Ectodermal cell (in vitro differentiated cells): Measurements from ENCODE around the gene KCNQ2.

Source experiments
- H3K27ac ChIP-seq: 2 replicates; pipeline ENCODE4 v1.7.0; 2013; ENCODE audit warnings: mild to moderate bottlenecking, low read depth, low read length; ENCODE audit not compliant: insufficient read depth, poor library complexity, severe bottlenecking
- H3K27me3 ChIP-seq: 2 replicates; pipeline ENCODE4 v1.7.0; 2013; ENCODE audit warnings: mild to moderate bottlenecking, low read length; ENCODE audit not compliant: insufficient read depth, control insufficient read depth, poor library complexity, severe bottlenecking
- H3K36me3 ChIP-seq: one replicate; pipeline ENCODE4 v1.7.0; 2013; ENCODE audit warnings: low read length; ENCODE audit not compliant: control insufficient read depth, insufficient read depth
- H3K4me1 ChIP-seq: one replicate; pipeline ENCODE4 v1.7.0; 2013; ENCODE audit warnings: low read length; ENCODE audit not compliant: control insufficient read depth, insufficient read depth
- H3K4me3 ChIP-seq: 2 replicates; pipeline ENCODE4 v1.7.0; 2013; ENCODE audit warnings: low read depth, low read length, control low read depth; ENCODE audit not compliant: insufficient read depth
- H3K9me3 ChIP-seq: 2 replicates; pipeline ENCODE4 v1.7.0; 2013; ENCODE audit warnings: mild to moderate bottlenecking, low read length, moderate library complexity; ENCODE audit not compliant: control insufficient read depth
- WGBS, 2 experiments: methylation state at CpG; one replicate each; pipeline ENCODE4 v1.1.7; 2013; ENCODE audit warnings: missing lambda C conversion rate in 2 of 2; 5-methylcytosine and 5-hydroxymethylcytosine counted together

The KCNQ2 gene

GRCh38 chr20:63361519-63362435 lies 110.7 kb downstream of the KCNQ2 start:
- WGBS, 2 experiments: 10 to 11% methylated on average over 50 of the region's 50 CpGs
- Histone ChIP-seq H3K4me3 (no peak overlapping the region), H3K9me3 (no peaks in the 10 kb centered on the region), H3K36me3 (no peaks in the 10 kb centered on the region), H3K27me3 (peaks cover 33% of the 10 kb centered on the region), H3K27ac (no peak overlapping the region), H3K4me1 (peaks cover 34% of the 10 kb centered on the region)

DNA sequence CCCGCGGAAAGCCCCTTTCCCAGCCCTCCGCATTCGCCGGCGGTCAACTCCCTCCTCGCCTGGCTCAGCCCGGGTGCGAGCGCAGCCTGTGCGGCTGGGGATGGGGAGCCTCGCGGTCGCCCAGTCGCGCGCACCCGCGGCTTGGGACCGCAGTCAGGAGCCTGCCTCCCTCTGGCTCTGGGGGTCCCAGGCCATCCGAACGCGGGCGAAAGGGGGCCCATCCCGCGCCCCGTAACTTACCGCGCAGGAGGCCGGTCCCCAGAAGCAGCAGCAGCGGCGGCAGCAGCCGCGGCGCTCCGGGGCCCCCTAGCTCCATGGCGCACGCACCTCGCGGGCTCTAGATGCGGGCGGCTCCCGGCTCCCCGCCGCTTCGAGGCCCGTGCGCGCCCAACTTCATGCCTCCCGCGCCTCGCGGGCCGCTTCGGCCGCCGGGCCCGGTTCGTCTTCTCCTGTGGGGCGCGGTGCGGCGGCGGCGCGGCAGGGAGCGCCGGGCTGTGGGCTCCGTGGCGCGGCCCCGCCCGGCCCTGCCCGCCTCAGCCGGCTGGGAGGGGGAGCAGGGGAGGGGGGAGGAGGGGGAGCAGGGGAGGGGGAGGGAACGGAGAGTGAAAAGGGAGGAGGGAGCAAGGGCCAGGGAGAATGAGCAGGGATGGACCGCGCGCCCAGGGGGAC lies 111.5 kb downstream of the KCNQ2 start, which contains the start of gene CHRNA4:
CHRNA4 (minus strand) TSS at position 500 of the 669 bp plus-strand sequence; CDS start at position 316, 184 bp downstream.
- 1% methylated on average over 70 of the region's 79 CpGs for WGBS, 2 experiments
- H3K27me3 ChIP-seq: peaks cover 33% of the 10 kb centered on the region
- H3K9me3 ChIP-seq: no peaks in the 10 kb centered on the region
- no peaks in the 10 kb centered on the region for H3K36me3 ChIP-seq
- H3K4me3 ChIP-seq: peak within 1 kb of the TSS; percentile 18
- peaks cover 34% of the 10 kb centered on the region for H3K4me1 ChIP-seq
- no peak within 1 kb of the TSS for H3K27ac ChIP-seq

DNA sequence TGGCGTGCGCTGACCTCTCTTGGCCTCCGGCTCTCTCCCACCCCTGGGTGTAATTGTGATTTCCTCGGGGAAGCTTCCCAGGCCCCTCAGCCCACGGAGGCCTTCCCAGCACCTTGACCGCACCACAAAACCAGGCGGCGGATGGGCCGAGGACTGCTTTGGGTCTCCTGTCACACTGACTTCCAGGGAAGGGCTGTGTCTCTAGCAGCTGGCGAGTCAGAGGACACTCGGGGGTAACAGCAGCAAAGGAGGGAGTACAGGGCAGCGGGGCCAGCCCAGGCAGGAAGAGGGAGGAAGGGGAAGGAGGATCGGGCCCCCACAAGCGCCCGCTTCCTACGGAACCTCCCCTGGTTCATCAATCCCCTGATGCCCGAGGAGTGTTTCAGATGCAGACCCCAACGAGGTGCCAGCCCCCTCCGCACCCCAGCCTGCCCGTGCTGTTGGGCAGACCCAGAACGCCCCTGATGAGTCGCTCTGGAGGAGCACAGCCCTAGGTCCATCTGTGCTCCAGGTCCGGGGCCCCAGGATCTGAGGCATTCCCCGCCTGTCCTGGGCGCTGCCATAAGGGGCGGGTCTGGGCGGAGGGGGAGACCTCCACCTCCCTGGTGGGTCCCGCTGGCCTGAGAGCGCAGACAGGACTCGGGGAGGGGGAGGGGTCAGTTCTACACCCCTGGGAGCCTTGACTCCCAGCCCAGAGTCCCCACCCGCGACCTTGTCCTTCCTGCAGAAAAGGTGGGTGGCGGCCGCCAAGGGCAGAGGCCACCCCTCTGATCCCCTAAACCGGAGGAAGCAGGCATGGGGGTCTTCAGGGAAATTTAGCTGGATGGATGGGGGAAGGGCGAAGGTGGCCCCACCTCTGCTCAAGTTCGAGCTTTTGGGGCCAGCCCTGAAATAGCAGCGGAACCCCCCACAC lies 112.3 kb downstream of the KCNQ2 start:
- Histone ChIP-seq H3K36me3 (no peaks in the 10 kb centered on the region), H3K4me3 (peak overlapping the region; percentile 18), H3K27me3 (peaks cover 33% of the 10 kb centered on the region), H3K4me1 (peaks cover 34% of the 10 kb centered on the region), H3K9me3 (no peaks in the 10 kb centered on the region), H3K27ac (no peak overlapping the region)
- WGBS, 2 experiments: 49% methylated on average over 38 of the region's 38 CpGs

- Histone ChIP-seq H3K9me3 (no peaks in the 10 kb centered on the region), H3K4me3 (no peak overlapping the region), H3K27ac (no peak overlapping the region), H3K36me3 (no peaks in the 10 kb centered on the region), H3K27me3 (peaks cover 33% of the 10 kb centered on the region), H3K4me1 (peaks cover 33% of the 10 kb centered on the region)
- 90 to 91% methylated on average over 42 of the region's 42 CpGs for WGBS, 2 experiments
Measured at GRCh38 chr20:63359164-63359934, 113.1 kb downstream of the KCNQ2 start.

GRCh38 chr20:63357921-63358905 lies 114.2 kb downstream of the KCNQ2 start:
- H3K4me1 ChIP-seq: peaks cover 23% of the 10 kb centered on the region
- no peaks in the 10 kb centered on the region for H3K9me3 ChIP-seq
- no peak overlapping the region for H3K4me3 ChIP-seq
- peaks cover 33% of the 10 kb centered on the region for H3K27me3 ChIP-seq
- WGBS, 2 experiments: 91 to 92% methylated on average over 26 of the region's 26 CpGs
- H3K36me3 ChIP-seq: no peaks in the 10 kb centered on the region
- H3K27ac ChIP-seq: no peak overlapping the region

DNA sequence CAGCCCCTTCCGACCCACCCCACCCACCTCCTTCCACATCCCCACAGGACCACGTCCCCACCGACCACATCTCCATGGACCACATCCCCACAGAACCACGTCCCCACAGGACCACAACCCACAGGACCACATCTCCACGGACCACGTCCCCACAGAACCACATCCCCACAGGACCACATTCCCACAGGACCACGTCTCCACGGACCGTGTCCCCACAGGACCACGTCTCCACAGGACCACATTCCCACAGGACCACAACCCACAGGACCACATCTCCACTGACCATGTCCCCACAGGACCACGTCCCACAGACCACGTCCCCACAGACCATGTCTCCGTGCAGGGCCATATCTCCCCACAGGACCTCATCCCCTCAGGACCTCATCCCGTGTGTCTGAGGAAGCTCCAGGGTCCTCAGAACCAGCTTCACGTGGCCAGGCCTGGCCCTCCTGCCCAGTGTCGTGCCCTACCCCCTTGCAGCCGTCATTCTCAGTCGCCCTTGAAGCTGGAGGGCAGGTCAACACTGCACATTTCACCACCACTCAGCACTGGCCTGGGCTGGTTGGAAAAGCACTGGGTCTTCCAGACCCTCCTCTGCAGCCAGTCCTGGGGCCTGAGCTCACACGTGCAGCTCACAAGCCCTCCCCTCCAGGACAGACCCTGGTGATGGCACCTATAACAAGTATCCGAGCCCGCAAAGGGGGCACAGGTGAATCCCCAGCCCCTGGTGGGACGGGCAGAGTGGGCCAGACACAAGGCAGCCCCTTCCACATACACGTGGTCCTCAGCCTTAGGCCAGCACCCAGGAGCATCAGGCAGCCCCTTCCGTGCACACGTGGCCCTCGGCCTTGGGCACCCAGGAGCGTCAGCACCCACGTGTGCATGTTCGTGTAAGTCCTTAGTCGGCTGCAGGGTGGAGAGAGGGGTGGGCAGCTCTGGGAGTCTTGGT lies 115.2 kb downstream of the KCNQ2 start:
- H3K9me3 ChIP-seq: no peaks in the 10 kb centered on the region
- no peak overlapping the region for H3K4me3 ChIP-seq
- no peak overlapping the region for H3K27ac ChIP-seq
- H3K4me1 ChIP-seq: peaks cover 21% of the 10 kb centered on the region
- H3K27me3 ChIP-seq: peaks cover 31% of the 10 kb centered on the region
- H3K36me3 ChIP-seq: no peaks in the 10 kb centered on the region
- 86 to 87% methylated on average over 30 of the region's 30 CpGs for WGBS, 2 experiments

GRCh38 chr20:63356511-63356910 lies 115.9 kb downstream of the KCNQ2 start:
- H3K27ac ChIP-seq: no peak overlapping the region
- peaks cover 17% of the 10 kb centered on the region for H3K4me1 ChIP-seq
- no peaks in the 10 kb centered on the region for H3K9me3 ChIP-seq
- peaks cover 24% of the 10 kb centered on the region for H3K27me3 ChIP-seq
- no peaks in the 10 kb centered on the region for H3K36me3 ChIP-seq
- no peak overlapping the region for H3K4me3 ChIP-seq
- WGBS, 2 experiments: 94 to 95% methylated on average over 8 of the region's 8 CpGs

- H3K9me3 ChIP-seq: no peaks in the 10 kb centered on the region
- H3K27ac ChIP-seq: no peak overlapping the region
- H3K27me3 ChIP-seq: peaks cover 17% of the 10 kb centered on the region
- no peak overlapping the region for H3K4me3 ChIP-seq
- H3K36me3 ChIP-seq: no peaks in the 10 kb centered on the region
- H3K4me1 ChIP-seq: peaks cover 15% of the 10 kb centered on the region
- 91 to 95% methylated on average over 10 of the region's 11 CpGs for WGBS, 2 experiments
Measured at GRCh38 chr20:63355781-63356295, 116.6 kb downstream of the KCNQ2 start.
